Lung (tissue), 12 donors: ENCODE results near the gene GSTA4. TPM values are rescaled to one million over a fixed set of nuclear protein-coding genes. Genes with fewer than 3 reads are reported as not detected.
A peak's percentile ranks its signal among the peaks of the same experiment; 100 is the strongest.

Experiments used
- ATAC-seq: fragments of 200-7000 bp; cut with Tn5 transposase; one replicate; pipeline ENCODE4 v1.9.1; 2020; ENCODE audit warnings: moderate number of reproducible peaks; ENCODE audit not compliant: insufficient read depth, low FRiP score
- DNase-seq, 3 donors: peaks; one replicate each; pipeline ENCODE4 v3.0.0-alpha.2; 2013 to 2017
- H3K27ac ChIP-seq, 2 donors: one replicate each; pipeline ENCODE4 v1.5.1; 2013; ENCODE audit warnings: mild to moderate bottlenecking in 2 of 2, moderate library complexity in 2 of 2, control low read depth in 1 of 2, inconsistent platforms in 1 of 2, low read depth in 1 of 2, low read length in 1 of 2
- H3K27me3 ChIP-seq, 3 donors: one replicate each; pipeline ENCODE4 v1.5.1; 2013; ENCODE audit warnings: low read length in 2 of 3; ENCODE audit not compliant: control insufficient read depth in 3 of 3, insufficient read depth in 3 of 3
- H3K36me3 ChIP-seq, 4 donors: one replicate each; pipeline ENCODE4 v1.5.1; 2013; ENCODE audit warnings: low read length in 4 of 4, mild to moderate bottlenecking in 1 of 4, moderate library complexity in 1 of 4; ENCODE audit not compliant: control insufficient read depth in 4 of 4, insufficient read depth in 4 of 4
- H3K4me1 ChIP-seq, 5 donors: one replicate each; pipeline ENCODE4 v1.5.1; 2013; ENCODE audit warnings: low read length in 5 of 5, mild to moderate bottlenecking in 2 of 5, moderate library complexity in 1 of 5; ENCODE audit not compliant: control insufficient read depth in 5 of 5, insufficient read depth in 5 of 5
- H3K4me3 ChIP-seq: one replicate; pipeline ENCODE4 v1.5.1; 2013; ENCODE audit warnings: mild to moderate bottlenecking, control low read depth, moderate library complexity
- H3K9ac ChIP-seq, 2 donors: one replicate each; pipeline ENCODE4 v1.5.1; 2013; ENCODE audit warnings: low read length in 2 of 2, control low read depth in 1 of 2; ENCODE audit not compliant: insufficient read depth in 1 of 2
- H3K9me3 ChIP-seq, 4 donors: one replicate each; pipeline ENCODE4 v1.5.1; 2013; ENCODE audit warnings: low read length in 3 of 4, mild to moderate bottlenecking in 1 of 4, moderate library complexity in 1 of 4; ENCODE audit not compliant: control insufficient read depth in 4 of 4, insufficient read depth in 3 of 4
- CTCF ChIP-seq: IDR thresholded peaks from 2 replicates; pipeline ENCODE4 v1.5.1; 2012; ENCODE audit warnings: mild to moderate bottlenecking; ENCODE audit errors: control extremely low read depth, extremely low read depth
- WGBS, 2 donors: extraction: QIAGEN DNeasy Blood & Tissue Kit; methylation state at CpG; one replicate each; pipeline ENCODE4 v1.1.7; 2013; 5-methylcytosine and 5-hydroxymethylcytosine counted together
- polyA plus RNA-seq, 2 donors: library from polyadenylated mRNA; stranded (reverse); fragments of 200-250 nt; gene quantifications; one replicate each; pipeline ENCODE4 v1.2.1, GENCODE V29; 2013
- total RNA-seq, 2 donors: library from RNA; depleted of rRNA in 1 of 2; stranded (reverse); fragments of >200 nt in 1 of 2; gene quantifications; one replicate each; pipeline ENCODE4 v1.2.1, GENCODE V29; 2014 to 2021
- donor health status: control.
- donor health status: control.
- donor health status: Bipolar disorder and iron deficiency.
- donor health status: healthy.
- donor health status: DM: yes; HTN: yes; CAD: no.

GSTA4 gene
- total and polyA plus RNA-seq, 4 donors: 46.0 to 115 (median 89.2) TPM

GRCh38 chr6:53043581-53043980 lies 48.5 kb upstream of the GSTA4 start:
- peaks cover 6 to 18% (median 14%) of the 10 kb centered on the region in 4 donors for H3K36me3 ChIP-seq
- peaks cover 0 to 36% (median 0%) of the 10 kb centered on the region in 5 donors for H3K4me1 ChIP-seq
- ATAC-seq (no peak), DNase-seq (no peak)
- peak overlapping the region in 1 of 2 donors; percentile 24 for H3K27ac ChIP-seq
- no peak for TF ChIP-seq CTCF
- no peaks in the 10 kb centered on the region for H3K9me3 ChIP-seq
- no peak overlapping the region for H3K9ac ChIP-seq
- H3K4me3 ChIP-seq: no peak overlapping the region
- H3K27me3 ChIP-seq: no peaks in the 10 kb centered on the region

GRCh38 chr6:53042112-53042511 lies 47.0 kb upstream of the GSTA4 start:
- Histone ChIP-seq H3K36me3 (peaks cover 6 to 18% (median 14%) of the 10 kb centered on the region in 4 donors), H3K9ac (no peak overlapping the region), H3K4me1 (peaks cover 0 to 23% (median 0%) of the 10 kb centered on the region in 5 donors), H3K27ac (peak overlapping the region in 1 of 2 donors; percentile 38), H3K4me3 (no peak overlapping the region), H3K9me3 (no peaks in the 10 kb centered on the region), H3K27me3 (no peaks in the 10 kb centered on the region)
- WGBS, 2 donors: 67 to 89% methylated on average over 4 of the region's 4 CpGs
- DNase-seq (no peak), ATAC-seq (no peak)
- no peak for TF ChIP-seq CTCF

GRCh38 chr6:53041356-53041755 lies 46.3 kb upstream of the GSTA4 start:
- TF ChIP-seq CTCF: no peak
- DNase-seq (no peak), ATAC-seq (no peak)
- Histone ChIP-seq H3K27me3 (no peaks in the 10 kb centered on the region), H3K9me3 (no peaks in the 10 kb centered on the region), H3K36me3 (peaks cover 6 to 18% (median 14%) of the 10 kb centered on the region in 4 donors), H3K4me1 (peaks cover 0 to 18% (median 0%) of the 10 kb centered on the region in 5 donors), H3K4me3 (no peak overlapping the region), H3K9ac (no peak overlapping the region), H3K27ac (no peak overlapping the region)
- whole genome bisulfite sequencing, 2 donors: 93 to 96% methylated on average over 4 of the region's 4 CpGs

DNA sequence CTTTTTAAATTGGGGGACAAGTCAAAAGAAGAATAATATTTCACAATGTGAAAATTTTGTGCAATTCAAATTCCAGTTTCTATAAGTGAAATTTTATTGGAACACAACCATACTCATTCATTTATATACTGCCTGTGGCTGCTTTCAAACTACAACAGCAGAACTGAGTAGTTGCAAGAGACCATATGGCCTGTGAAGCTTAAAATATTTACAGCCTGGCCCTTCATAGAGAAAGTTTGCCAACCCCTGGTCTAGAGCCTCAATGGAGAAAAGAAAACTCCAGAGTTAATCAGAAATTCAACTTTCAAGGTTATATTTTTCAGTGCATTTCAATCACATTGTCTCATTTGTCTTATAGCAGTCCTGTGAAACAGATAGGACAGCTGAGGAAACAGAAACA lies 43.5 kb upstream of the GSTA4 start:
- Histone ChIP-seq H3K4me1 (peaks cover 0 to 23% (median 6%) of the 10 kb centered on the region in 5 donors), H3K27me3 (no peaks in the 10 kb centered on the region), H3K4me3 (no peak overlapping the region), H3K36me3 (peaks cover 6 to 27% (median 18%) of the 10 kb centered on the region in 4 donors), H3K9me3 (no peaks in the 10 kb centered on the region), H3K27ac (no peak overlapping the region), H3K9ac (no peak overlapping the region)
- DNase-seq (no peak), ATAC-seq (no peak)
- TF ChIP-seq CTCF: no peak
